IMR-90 (cell line): ENCODE results near the gene CYP2B6. TPM values are rescaled to one million over a fixed set of nuclear protein-coding genes. Genes with fewer than 3 reads are reported as not detected.

Experiments used
- ATAC-seq: fragments of 200-7000 bp; cut with Tn5 transposase; 2 replicates; pipeline ENCODE4 v1.9.1; 2020; ENCODE audit warnings: low read depth, mild to moderate bottlenecking, moderate library complexity
- BruUV-seq: library from RNA; stranded (reverse); fragments of 400-500 nt; replicated peaks from 2 replicates; lab custom pipeline; 2021; lab: Mats Ljungman, UMichigan
- CTCF ChIA-PET: fragments of 300-600 bp; formaldehyde crosslinking; extraction: SDS; loops from one replicate; lab custom pipeline; 2021; ENCODE audit warnings: antibody characterized with exemption; lab: Yijun Ruan, JAX
- POLR2A ChIA-PET: fragments of 300-600 bp; sonication (Branson Sonifier 250); formaldehyde crosslinking; loops from one replicate; lab custom pipeline; 2022; ENCODE audit warnings: antibody characterized with exemption; ENCODE audit not compliant: unreplicated experiment; lab: Charles Lee
- DNase-seq: peaks from one replicate; pipeline ENCODE4 v3.0.0; 2013
- H2AFZ ChIP-seq: replicated peaks from 2 replicates; pipeline ENCODE3; 2013; ENCODE audit warnings: low read length, mild to moderate bottlenecking; ENCODE audit not compliant: poor library complexity
- H2AK5ac ChIP-seq: 2 replicates; pipeline ENCODE4 v1.6.1; 2013; ENCODE audit warnings: low read depth, low read length, inconsistent platforms
- H2AK9ac ChIP-seq: replicated peaks from 2 replicates; pipeline ENCODE3; 2013; ENCODE audit warnings: mild to moderate bottlenecking, low read depth, low read length, moderate library complexity; ENCODE audit not compliant: poor library complexity
- H2BK120ac ChIP-seq: 2 replicates; pipeline ENCODE4 v1.6.1; 2013; ENCODE audit warnings: low read depth, low read length, inconsistent platforms
- H2BK15ac ChIP-seq: 3 replicates; pipeline ENCODE4 v1.6.1; 2013; ENCODE audit warnings: low read depth, low read length, inconsistent platforms
- H2BK20ac ChIP-seq: 2 replicates; pipeline ENCODE4 v1.6.1; 2013; ENCODE audit warnings: low read depth, mild to moderate bottlenecking, inconsistent platforms, low read length, moderate library complexity
- H2BK5ac ChIP-seq: 2 replicates; pipeline ENCODE4 v1.6.1; 2013; ENCODE audit warnings: mild to moderate bottlenecking, low read depth, low read length, inconsistent platforms; ENCODE audit not compliant: poor library complexity, severe bottlenecking
- H3K14ac ChIP-seq: replicated peaks from 2 replicates; pipeline ENCODE4 v1.6.1; 2013; ENCODE audit warnings: low read depth, low read length, inconsistent platforms
- H3K18ac ChIP-seq: 2 replicates; pipeline ENCODE4 v1.6.1; 2013; ENCODE audit warnings: low read depth, low read length, control low read depth
- H3K23ac ChIP-seq: 2 replicates; pipeline ENCODE4 v1.6.1; 2013; ENCODE audit warnings: low read depth, low read length, inconsistent platforms
- H3K27ac ChIP-seq: 2 replicates; pipeline ENCODE4 v1.5.1; 2013; ENCODE audit warnings: mild to moderate bottlenecking, control low read depth, low read length; ENCODE audit not compliant: insufficient read depth
- H3K27me3 ChIP-seq: 2 replicates; pipeline ENCODE4 v1.6.1; 2013; ENCODE audit warnings: low read length; ENCODE audit not compliant: control insufficient read depth, insufficient read depth
- H3K36me3 ChIP-seq: 2 replicates; pipeline ENCODE4 v1.6.1; 2013; ENCODE audit warnings: low read length, mixed read lengths; ENCODE audit not compliant: control insufficient read depth, insufficient read depth
- H3K4ac ChIP-seq: 2 replicates; pipeline ENCODE4 v1.6.1; 2013; ENCODE audit warnings: low read depth, low read length, inconsistent platforms
- H3K4me1 ChIP-seq: 2 replicates; pipeline ENCODE4 v1.6.1; 2013; ENCODE audit warnings: low read length, mixed read lengths; ENCODE audit not compliant: control insufficient read depth, insufficient read depth
- H3K4me2 ChIP-seq: 2 replicates; pipeline ENCODE4 v1.6.1; 2013; ENCODE audit warnings: low read depth, mild to moderate bottlenecking, control low read depth, low read length, moderate library complexity
- H3K4me3 ChIP-seq: 2 replicates; pipeline ENCODE4 v1.5.1; 2013; ENCODE audit warnings: low read depth, mild to moderate bottlenecking, control low read depth, low read length, moderate library complexity; ENCODE audit not compliant: insufficient read depth
- H3K56ac ChIP-seq: 2 replicates; pipeline ENCODE4 v1.6.1; 2013; ENCODE audit warnings: low read length, inconsistent platforms; ENCODE audit not compliant: insufficient read depth; ENCODE audit errors: extremely low read depth
- H3K79me1 ChIP-seq, 2 experiments: 2 replicates each; pipeline ENCODE4 v1.6.1; 2013; ENCODE audit warnings: low read length in 2 of 2, inconsistent platforms in 1 of 2, low read depth in 1 of 2
- H3K9ac ChIP-seq: 2 replicates; pipeline ENCODE4 v1.6.1; 2013; ENCODE audit warnings: low read depth, low read length, control low read depth
- H3K9me1 ChIP-seq: 2 replicates; pipeline ENCODE4 v1.6.1; 2013; ENCODE audit warnings: low read length, inconsistent platforms; ENCODE audit not compliant: insufficient read depth
- H3K9me3 ChIP-seq: 2 replicates; pipeline ENCODE4 v1.6.1; 2013; ENCODE audit warnings: low read length; ENCODE audit not compliant: control insufficient read depth, insufficient read depth
- H4K20me1 ChIP-seq: 2 replicates; pipeline ENCODE4 v1.6.1; 2013; ENCODE audit warnings: low read length, inconsistent platforms; ENCODE audit not compliant: insufficient read depth
- H4K5ac ChIP-seq: 2 replicates; pipeline ENCODE4 v1.6.1; 2013; ENCODE audit warnings: mild to moderate bottlenecking, low read depth, low read length, control low read depth
- H4K8ac ChIP-seq, 2 experiments: 2 replicates each; pipeline ENCODE4 v1.6.1; 2013; ENCODE audit warnings: low read depth in 2 of 2, low read length in 2 of 2, control low read depth in 1 of 2, inconsistent platforms in 1 of 2
- H4K91ac ChIP-seq: 2 replicates; pipeline ENCODE4 v1.6.1; 2013; ENCODE audit warnings: low read depth, low read length, inconsistent platforms; ENCODE audit not compliant: insufficient read depth
- BHLHE40 ChIP-seq: fragments of 150-350 bp; IDR thresholded peaks from 2 replicates; pipeline ENCODE4 v1.6.1; 2016; ENCODE audit warnings: mild to moderate bottlenecking, low read depth, low read length
- CEBPB ChIP-seq: IDR thresholded peaks from 2 replicates; pipeline ENCODE4 v1.6.1; 2012; ENCODE audit warnings: low read depth, low read length, improper control_type of control experiment
- CHD1 ChIP-seq: IDR thresholded peaks from 2 replicates; pipeline ENCODE4 v1.6.1; 2012; ENCODE audit warnings: low read depth, low read length, improper control_type of control experiment
- CTCF ChIP-seq: conservative IDR thresholded peaks from 2 replicates; pipeline ENCODE4 v1.5.1; 2012; ENCODE audit warnings: mild to moderate bottlenecking, low read depth, low read length, improper control_type of control experiment
- ELK1 ChIP-seq: fragments of 150-350 bp; IDR thresholded peaks from 2 replicates; pipeline ENCODE4 v1.6.1; 2016; ENCODE audit warnings: low read depth, mild to moderate bottlenecking, low read length, moderate library complexity, borderline replicate concordance
- FOS ChIP-seq: fragments of 150-350 bp; IDR thresholded peaks from 2 replicates; pipeline ENCODE4 v1.6.1; 2016; ENCODE audit warnings: low read depth, low read length
- MAFK ChIP-seq: IDR thresholded peaks from 2 replicates; pipeline ENCODE4 v1.6.1; 2012; ENCODE audit warnings: low read depth, low read length, improper control_type of control experiment
- MXI1 ChIP-seq: IDR thresholded peaks from 2 replicates; pipeline ENCODE4 v1.6.1; 2012; ENCODE audit warnings: low read depth, mild to moderate bottlenecking, low read length, moderate library complexity, borderline replicate concordance
- NFE2L2 ChIP-seq: fragments of 150-350 bp; IDR thresholded peaks from 2 replicates; pipeline ENCODE4 v1.6.1; 2016; ENCODE audit warnings: low read depth, mild to moderate bottlenecking, low read length
- RAD21 ChIP-seq: IDR thresholded peaks from 2 replicates; pipeline ENCODE4 v1.6.1; 2012; ENCODE audit warnings: low read length, improper control_type of control experiment
- RFX5 ChIP-seq: IDR thresholded peaks from 2 replicates; pipeline ENCODE4 v1.8.0; 2012; ENCODE audit warnings: low read depth, mild to moderate bottlenecking, low read length, moderate library complexity
- SMC3 ChIP-seq: fragments of 150-350 bp; IDR thresholded peaks from 2 replicates; pipeline ENCODE4 v1.6.1; 2016; ENCODE audit warnings: low read depth, mild to moderate bottlenecking, antibody characterized with exemption, low read length, moderate library complexity
- WGBS, 2 experiments: methylation state at CpG; one replicate each; pipeline versions ENCODE4 v1.1.5 to v1.1.7; 2013; ENCODE audit warnings: missing lambda C conversion rate in 2 of 2; ENCODE audit not compliant: insufficient read length in 1 of 2; ENCODE audit errors: extremely low coverage in 2 of 2; 5-methylcytosine and 5-hydroxymethylcytosine counted together
- dilution Hi-C: fragments of 300-500 bp; cut with HindIII; formaldehyde crosslinking; loops from one replicate; pipeline ENCODE4 v1.14.3; 2018; ENCODE audit warnings: low sequenced_read_pairs; ENCODE audit not compliant: unreplicated experiment
- in situ Hi-C: fragments of 300-500 bp; cut with MboI; formaldehyde crosslinking; loops from 3 replicates; pipeline ENCODE4 v1.14.3; 2019; ENCODE audit warnings: low sequenced_read_pairs, inconsistent platforms, mixed read lengths
- intact Hi-C: fragments of 100-400 bp; cut with micrococcal nuclease; formaldehyde crosslinking; loops from 2 replicates; pipeline ENCODE4 v1.10.0; 2022
- polyA plus RNA-seq, 3 experiments: library from polyadenylated mRNA; depleted of rRNA; stranded (reverse); fragments of >200 nt; gene quantifications; 2 replicates each; pipeline ENCODE4 v1.2.3, GENCODE V29; 2012; ENCODE audit warnings: low replicate concordance in 1 of 3
- total RNA-seq: library from RNA; depleted of rRNA; stranded (reverse); fragments of >200 nt; gene quantifications from 2 replicates; pipeline ENCODE4 v1.2.3, GENCODE V29; 2012
- TF ChIP-seq, protein P1 (sequence below): fragments of 150-350 bp; IDR thresholded peaks from 2 replicates; pipeline ENCODE4 v1.6.1; 2017; ENCODE audit warnings: mild to moderate bottlenecking, antibody characterized with exemption, low read length, low read depth

The CYP2B6 gene
- total and polyA plus RNA-seq, 2 of the 4 experiments (the other 2 are of a cell fraction): not detected

DNA sequence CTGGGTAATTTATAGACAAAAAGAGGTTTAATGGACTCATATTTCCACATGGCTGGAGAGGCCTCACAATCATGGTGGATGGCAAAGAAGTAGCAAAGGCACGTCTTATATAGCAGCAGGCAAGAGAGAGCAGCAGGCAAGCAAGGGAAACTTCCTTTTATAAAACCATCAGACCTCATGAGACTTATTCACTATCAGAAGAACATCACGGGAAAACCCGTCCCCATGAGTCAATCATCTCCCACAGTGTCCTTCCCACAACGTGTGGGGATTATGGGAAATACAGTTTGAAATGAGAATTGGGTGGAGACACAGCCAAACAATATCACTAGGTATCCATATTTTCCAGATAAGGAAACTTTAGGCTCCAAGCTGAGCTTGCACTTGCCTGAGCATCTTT, 9.5 kb upstream of the CYP2B6 start:
- H4K8ac ChIP-seq: no peak overlapping the region
- H3K4me3 ChIP-seq: no peak overlapping the region
- no peak overlapping the region for H3K56ac ChIP-seq
- H3K9me1 ChIP-seq: no peaks in the 10 kb centered on the region
- ATAC-seq: no peak
- H2BK15ac ChIP-seq: no peak overlapping the region
- no peaks in the 10 kb centered on the region for H3K9me3 ChIP-seq
- H2AK9ac ChIP-seq: no peak overlapping the region
- no peak overlapping the region for H4K5ac ChIP-seq
- no peak overlapping the region for H3K23ac ChIP-seq
- no peak overlapping the region for H3K14ac ChIP-seq
- WGBS, 2 experiments: no CpG with 5 or more reads among the region's 4 CpGs
- no peaks in the 10 kb centered on the region; the same call in none of the 2 replicates for H3K27me3 ChIP-seq
- H3K36me3 ChIP-seq: no peaks in the 10 kb centered on the region
- no peak overlapping the region for H3K27ac ChIP-seq
- no peaks in the 10 kb centered on the region for H4K20me1 ChIP-seq
- H3K9ac ChIP-seq: no peak overlapping the region
- in situ Hi-C loops: no loop called here
- CTCF ChIA-PET: no interaction called here
- no peak overlapping the region for H3K4me2 ChIP-seq
- no peaks in the 10 kb centered on the region for H3K79me1 ChIP-seq
- no peak overlapping the region for H3K4ac ChIP-seq
- TF ChIP-seq ELK1 (no peak), CTCF (no peak), RFX5 (no peak), MXI1 (no peak), MAFK (no peak), BHLHE40 (no peak), CHD1 (no peak), RAD21 (no peak), CEBPB (no peak), FOS (no peak), NFE2L2 (no peak), SMC3 (no peak)
- TF ChIP-seq, protein P1, sequence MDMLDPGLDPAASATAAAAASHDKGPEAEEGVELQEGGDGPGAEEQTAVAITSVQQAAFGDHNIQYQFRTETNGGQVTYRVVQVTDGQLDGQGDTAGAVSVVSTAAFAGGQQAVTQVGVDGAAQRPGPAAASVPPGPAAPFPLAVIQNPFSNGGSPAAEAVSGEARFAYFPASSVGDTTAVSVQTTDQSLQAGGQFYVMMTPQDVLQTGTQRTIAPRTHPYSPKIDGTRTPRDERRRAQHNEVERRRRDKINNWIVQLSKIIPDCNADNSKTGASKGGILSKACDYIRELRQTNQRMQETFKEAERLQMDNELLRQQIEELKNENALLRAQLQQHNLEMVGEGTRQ: no peak
- H2BK20ac ChIP-seq: no peak overlapping the region
- H3K18ac ChIP-seq: no peak overlapping the region
- H2AK5ac ChIP-seq: no peak overlapping the region
- no peak for DNase-seq
- no peak overlapping the region for H2BK120ac ChIP-seq
- POLR2A ChIA-PET: no interaction called here
- intact Hi-C loops: no loop called here
- no peak overlapping the region for H2AFZ ChIP-seq
- dilution Hi-C loops: no loop called here
- no peak overlapping the region for H2BK5ac ChIP-seq
- no TSS peak for BruUV-seq
- no peak overlapping the region for H4K91ac ChIP-seq
- no peaks in the 10 kb centered on the region for H3K4me1 ChIP-seq
